ENCODE measurements around the gene P2RY2. TPM values are rescaled to one million over a fixed set of nuclear protein-coding genes. Genes with fewer than 3 reads are reported as not detected.

P2RY2 gene
- total RNA-seq, 1 experiment from 2014 or later = 2.9 TPM

DNA sequence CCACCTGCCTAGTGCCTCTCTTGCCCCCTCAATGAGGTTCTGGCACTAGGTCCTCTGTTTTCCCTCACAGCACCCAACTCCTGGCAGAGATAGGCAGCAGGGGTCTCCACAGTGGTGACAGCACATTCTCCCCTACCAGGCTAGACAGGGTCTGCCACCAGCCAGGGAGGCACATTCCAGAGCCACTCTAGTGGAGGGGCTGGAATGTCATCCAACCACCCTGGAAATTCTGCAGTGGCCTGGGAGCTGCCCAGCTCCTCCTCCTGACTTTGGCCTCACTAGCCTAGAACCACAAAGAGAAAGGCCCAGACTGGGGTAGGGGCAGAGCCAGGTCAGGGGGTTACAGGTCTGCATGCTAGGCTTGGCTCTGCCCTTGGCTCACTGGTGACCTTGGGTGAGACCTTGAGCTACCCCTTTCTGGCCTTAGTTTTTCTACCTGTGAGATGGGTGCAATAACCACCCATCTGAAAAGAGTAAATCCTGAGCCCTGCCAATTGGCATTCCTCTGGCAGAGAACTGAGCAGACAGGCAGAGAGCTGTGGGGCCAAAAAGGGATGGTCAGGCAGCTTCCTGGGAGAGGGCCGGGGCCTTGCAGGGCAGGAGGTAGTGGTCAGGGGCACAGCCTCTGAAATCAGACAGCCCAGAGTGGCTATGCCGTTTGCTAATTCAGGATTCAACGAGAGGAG is 7.1 kb downstream of the P2RY2 start:
- RAD21 ChIA-PET (ENCODE audit: low non-redundant PET in 1 of 2, low total read pairs in 2 of 2, uncharacterized antibody in 2 of 2, unreplicated experiment in 2 of 2) = no interaction called here
- no peaks in the 10 kb centered on the region for H3K9me3 ChIP-seq (ENCODE audit: control insufficient read depth in 1 of 2, insufficient read depth in 1 of 2, low read depth in 1 of 2, low read length in 2 of 2)
- ATAC-seq (no peak), DNase-seq (ENCODE audit: low read depth, low spot score) (no peak)
- TF ChIP-seq SIN3A (IDR thresholded peaks at IDR 0.05; ENCODE audit: low read depth) = no peak
- TF ChIP-seq CBX3 (IDR thresholded peaks at IDR 0.05; ENCODE audit: low read depth) = no peak
- TF ChIP-seq POLR2AphosphoS5 (IDR thresholded peaks at IDR 0.05; ENCODE audit: low read depth, low read length) = no peak
- no peak for TF ChIP-seq JUND (IDR thresholded peaks at IDR 0.05)
- no peak for TF ChIP-seq CEBPB (IDR thresholded peaks at IDR 0.05; ENCODE audit: low read depth)
- no peak overlapping the region for H3K4me3 ChIP-seq (replicated peaks in 1 of 2; ENCODE audit: low read depth in 1 of 2, low read length in 2 of 2)
- no peaks in the 10 kb centered on the region for H3K36me3 ChIP-seq (ENCODE audit: control insufficient read depth in 1 of 2, insufficient read depth in 2 of 2, low read length in 2 of 2)
- POLR2A ChIA-PET = interaction anchor here (0.9 kb wide), 1 partner anchor 14 kb away, joined by 4 read pairs; no protein-coding TSS in a partner anchor
- H3K27me3 ChIP-seq (ENCODE audit: insufficient read depth, low read length) = no peaks in the 10 kb centered on the region
- no peaks in the 10 kb centered on the region for H4K20me1 ChIP-seq (ENCODE audit: insufficient read depth)
- no peak overlapping the region for H3K9ac ChIP-seq (ENCODE audit: low read length)
- no peak overlapping the region for H3K27ac ChIP-seq (ENCODE audit: low read depth, low read length)
- no TSS peak for BruUV-seq (replicated peaks)
- H3K4me2 ChIP-seq (ENCODE audit: low read length) = no peak overlapping the region
- intact Hi-C loops (cut with micrococcal nuclease) = no loop called here
- H2AFZ ChIP-seq (ENCODE audit: low read depth, low read length, poor library complexity, severe bottlenecking) = no peak overlapping the region
- H3K79me2 ChIP-seq (ENCODE audit: insufficient read depth, low read length) = no peaks in the 10 kb centered on the region
- H3K4me1 ChIP-seq (ENCODE audit: control insufficient read depth in 1 of 2, insufficient read depth in 2 of 2, low read length in 2 of 2) = peaks cover 25 to 34% of the 10 kb centered on the region in 2 experiments
- CTCF ChIA-PET = interaction anchor here (1.6 kb wide), 1 partner anchor 12 kb away, joined by 7 read pairs; no protein-coding TSS in a partner anchor
- H3K9me2 ChIP-seq (ENCODE audit: insufficient read depth) = no peaks in the 10 kb centered on the region

DNA sequence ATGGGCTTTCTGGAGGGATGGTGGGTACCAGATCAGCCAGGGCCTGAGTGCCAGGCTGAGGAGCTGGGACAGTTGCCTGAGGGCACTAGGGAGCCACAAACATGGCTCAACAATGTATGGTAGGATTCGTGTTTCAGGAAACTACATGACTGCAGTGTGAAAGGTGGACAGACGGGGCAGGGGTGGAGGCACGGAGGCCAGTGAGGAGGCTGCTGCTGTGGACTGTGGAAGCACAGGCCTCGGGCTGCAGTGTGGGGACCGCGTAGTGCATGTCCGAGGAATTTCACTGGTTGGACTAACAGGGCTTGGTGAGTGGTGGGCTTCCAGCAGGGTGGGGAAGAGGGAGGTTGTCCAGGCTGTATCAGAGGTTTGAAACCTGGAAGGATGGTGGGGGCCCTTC is 7.8 kb downstream of the P2RY2 start:
- BruUV-seq (replicated peaks) = no TSS peak
- H3K79me2 ChIP-seq (ENCODE audit: insufficient read depth, low read length) = no peaks in the 10 kb centered on the region
- TF ChIP-seq, protein P1, sequence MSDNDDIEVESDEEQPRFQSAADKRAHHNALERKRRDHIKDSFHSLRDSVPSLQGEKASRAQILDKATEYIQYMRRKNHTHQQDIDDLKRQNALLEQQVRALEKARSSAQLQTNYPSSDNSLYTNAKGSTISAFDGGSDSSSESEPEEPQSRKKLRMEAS (IDR thresholded peaks at IDR 0.05) = no peak
- TF ChIP-seq JUND (IDR thresholded peaks at IDR 0.05) = no peak
- no peak for TF ChIP-seq CEBPB (IDR thresholded peaks at IDR 0.05; ENCODE audit: low read depth)
- TF ChIP-seq ZNF274 (IDR thresholded peaks at IDR 0.05; ENCODE audit: low read depth, low read length) = no peak
- no peak for TF ChIP-seq SIN3A (IDR thresholded peaks at IDR 0.05; ENCODE audit: low read depth)
- no peak for TF ChIP-seq EZH2phosphoT487 (IDR thresholded peaks at IDR 0.05; ENCODE audit: borderline replicate concordance)
- TF ChIP-seq REST (IDR thresholded peaks at IDR 0.05; ENCODE audit: low read depth) = no peak
- TF ChIP-seq, protein P2, sequence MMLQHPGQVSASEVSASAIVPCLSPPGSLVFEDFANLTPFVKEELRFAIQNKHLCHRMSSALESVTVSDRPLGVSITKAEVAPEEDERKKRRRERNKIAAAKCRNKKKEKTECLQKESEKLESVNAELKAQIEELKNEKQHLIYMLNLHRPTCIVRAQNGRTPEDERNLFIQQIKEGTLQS (IDR thresholded peaks at IDR 0.05) = no peak
- no peak for TF ChIP-seq POLR2A (IDR thresholded peaks at IDR 0.05; ENCODE audit: borderline replicate concordance, extremely low read depth, insufficient read depth, insufficient read length)
- TF ChIP-seq, protein P3, sequence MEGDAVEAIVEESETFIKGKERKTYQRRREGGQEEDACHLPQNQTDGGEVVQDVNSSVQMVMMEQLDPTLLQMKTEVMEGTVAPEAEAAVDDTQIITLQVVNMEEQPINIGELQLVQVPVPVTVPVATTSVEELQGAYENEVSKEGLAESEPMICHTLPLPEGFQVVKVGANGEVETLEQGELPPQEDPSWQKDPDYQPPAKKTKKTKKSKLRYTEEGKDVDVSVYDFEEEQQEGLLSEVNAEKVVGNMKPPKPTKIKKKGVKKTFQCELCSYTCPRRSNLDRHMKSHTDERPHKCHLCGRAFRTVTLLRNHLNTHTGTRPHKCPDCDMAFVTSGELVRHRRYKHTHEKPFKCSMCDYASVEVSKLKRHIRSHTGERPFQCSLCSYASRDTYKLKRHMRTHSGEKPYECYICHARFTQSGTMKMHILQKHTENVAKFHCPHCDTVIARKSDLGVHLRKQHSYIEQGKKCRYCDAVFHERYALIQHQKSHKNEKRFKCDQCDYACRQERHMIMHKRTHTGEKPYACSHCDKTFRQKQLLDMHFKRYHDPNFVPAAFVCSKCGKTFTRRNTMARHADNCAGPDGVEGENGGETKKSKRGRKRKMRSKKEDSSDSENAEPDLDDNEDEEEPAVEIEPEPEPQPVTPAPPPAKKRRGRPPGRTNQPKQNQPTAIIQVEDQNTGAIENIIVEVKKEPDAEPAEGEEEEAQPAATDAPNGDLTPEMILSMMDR (IDR thresholded peaks at IDR 0.05 in 2 of 3, conservative IDR thresholded peaks at IDR 0.05 in 1 of 3; ENCODE audit: borderline replicate concordance in 1 of 3, insufficient read depth in 1 of 3, low read depth in 2 of 3, low read length in 2 of 3) = no peak
- TF ChIP-seq EGR1 (IDR thresholded peaks at IDR 0.05; ENCODE audit: low read depth) = no peak
- TF ChIP-seq CBX3 (IDR thresholded peaks at IDR 0.05; ENCODE audit: low read depth) = no peak
- TF ChIP-seq EZH2 (IDR thresholded peaks at IDR 0.05) = no peak

More for the DNA sequence above, 7.8 kb downstream of the P2RY2 start:
- no peaks in the 10 kb centered on the region for H3K9me2 ChIP-seq (ENCODE audit: insufficient read depth)
- peaks cover 25 to 34% of the 10 kb centered on the region in 2 experiments for H3K4me1 ChIP-seq (ENCODE audit: control insufficient read depth in 1 of 2, insufficient read depth in 2 of 2, low read length in 2 of 2)
- no peaks in the 10 kb centered on the region for H3K27me3 ChIP-seq (ENCODE audit: insufficient read depth, low read length)
- RAD21 ChIA-PET (ENCODE audit: low non-redundant PET in 1 of 2, low total read pairs in 2 of 2, uncharacterized antibody in 2 of 2, unreplicated experiment in 2 of 2) = no interaction called here
- no peaks in the 10 kb centered on the region for H3K36me3 ChIP-seq (ENCODE audit: control insufficient read depth in 1 of 2, insufficient read depth in 2 of 2, low read length in 2 of 2)
- POLR2A ChIA-PET = no interaction called here
- H3K9me3 ChIP-seq (ENCODE audit: control insufficient read depth in 1 of 2, insufficient read depth in 1 of 2, low read depth in 1 of 2, low read length in 2 of 2) = no peaks in the 10 kb centered on the region
- H3K4me3 ChIP-seq (replicated peaks in 1 of 2; ENCODE audit: low read depth in 1 of 2, low read length in 2 of 2) = no peak overlapping the region
- H3K27ac ChIP-seq (ENCODE audit: low read depth, low read length) = no peak overlapping the region
- no peaks in the 10 kb centered on the region for H4K20me1 ChIP-seq (ENCODE audit: insufficient read depth)
- CTCF ChIA-PET = interaction anchor here (1.6 kb wide), 1 partner anchor 11 kb away, joined by 7 read pairs; no protein-coding TSS in a partner anchor
- intact Hi-C loops (cut with micrococcal nuclease) = no loop called here
- no peak for DNase-seq (ENCODE audit: low read depth, low spot score)
- no peak overlapping the region for H3K9ac ChIP-seq (ENCODE audit: low read length)
- ATAC-seq = no peak
- no peak overlapping the region for H2AFZ ChIP-seq (ENCODE audit: low read depth, low read length, poor library complexity, severe bottlenecking)
- H3K4me2 ChIP-seq (ENCODE audit: low read length) = no peak overlapping the region

Data from HCT116 (cell line).